Psoas muscle (tissue), 8 donors: ENCODE results near the gene LRRC26. TPM values are rescaled to one million over a fixed set of nuclear protein-coding genes. Genes with fewer than 3 reads are reported as not detected.

ENCODE experiments used
- ATAC-seq, 4 donors: fragments of 200-7000 bp; cut with Tn5 transposase; one replicate each; pipeline ENCODE4 v1.9.1; 2020; ENCODE audit warnings: moderate library complexity in 3 of 4, mild to moderate bottlenecking in 2 of 4
- DNase-seq, 2 donors: peaks; one replicate each; pipeline ENCODE4 v3.0.0-alpha.2; 2020
- H3K27ac ChIP-seq: fragments of 200-600 bp; one replicate; pipeline ENCODE4 v1.8.0; 2022
- H3K27me3 ChIP-seq, 3 donors: fragments of 200-600 bp in 1 of 3; one replicate each; pipeline versions ENCODE4 v1.6.1 to v1.8.0; 2013 to 2022; ENCODE audit warnings: low read length in 2 of 3, mild to moderate bottlenecking in 2 of 3, moderate library complexity in 1 of 3; ENCODE audit not compliant: insufficient read depth in 3 of 3
- H3K36me3 ChIP-seq, 2 donors: fragments of 200-600 bp in 1 of 2; one replicate each; pipeline versions ENCODE4 v1.6.1 to v1.8.0; 2013 to 2022; ENCODE audit warnings: low read depth in 1 of 2, mild to moderate bottlenecking in 1 of 2, moderate library complexity in 1 of 2; ENCODE audit not compliant: insufficient read depth in 1 of 2
- H3K4me1 ChIP-seq: fragments of 200-600 bp; one replicate; pipeline ENCODE4 v1.8.0; 2022
- H3K4me3 ChIP-seq: fragments of 200-600 bp; one replicate; pipeline ENCODE4 v1.8.0; 2022; ENCODE audit warnings: mild to moderate bottlenecking
- H3K9me3 ChIP-seq: fragments of 200-600 bp; one replicate; pipeline ENCODE4 v1.8.0; 2022
- WGBS, 3 donors: extraction: QIAGEN DNeasy Blood & Tissue Kit; methylation state at CpG; one replicate each; pipeline versions ENCODE4 v1.1.6 to v1.1.7; 2013; 5-methylcytosine and 5-hydroxymethylcytosine counted together
- intact Hi-C, 2 donors: fragments of 100-400 bp; cut with DNase I; formaldehyde crosslinking; loops; one replicate each; pipeline versions ENCODE4 v1.11.0 to v1.14.2; 2022
- polyA plus RNA-seq, 3 donors: library from polyadenylated mRNA; stranded (reverse); fragments of 200-250 nt; gene quantifications; one replicate each; pipeline ENCODE4 v1.2.3, GENCODE V29; 2013
- total RNA-seq, 4 donors: library from RNA; stranded (reverse); fragmentation: NEBNext Ultra II Directional in 2 of 4; extraction: Animal tissue kit (Norgen Biotek cat#: 25700) in 2 of 4; gene quantifications; one replicate each; pipeline versions ENCODE4 v1.2.1 to v1.2.4, GENCODE V29; 2021 to 2023
- TF ChIP-seq, protein P1 (sequence below): fragments of 200-600 bp; IDR thresholded peaks from one replicate; pipeline ENCODE4 v1.8.0; 2022; ENCODE audit warnings: antibody characterized with exemption
- donor health status: healthy with polysubstance abuse.
- donor health status: DM: no; HTN: no; CAD: no; lungs with moderate emphysema.
- donor health status: Bipolar disorder and iron deficiency.
- donor health status: healthy.
- donor health status: DM: yes; HTN: yes; CAD: no.
- donor health status: DM: no; HTN: no; CAD: no.
- donor health status: DM: no; HTN: no; CAD: no.
- donor health status: DM: yes; HTN: yes; CAD: no.

LRRC26 gene
- total and polyA plus RNA-seq, 7 donors, result not detected

GRCh38 chr9:137204731-137205125, 34.9 kb upstream of the LRRC26 start:
- H3K27ac ChIP-seq, result peak overlapping the region; percentile 84
- no peak for ATAC-seq
- peaks cover 51% of the 10 kb centered on the region for H3K4me1 ChIP-seq
- DNase-seq, result peak in 1 of 2 donors; percentile 11
- no peaks in the 10 kb centered on the region for H3K36me3 ChIP-seq
- H3K9me3 ChIP-seq, result no peaks in the 10 kb centered on the region
- WGBS, 3 donors, result 11 to 12% (median 12%) methylated on average over 21 of the region's 21 CpGs
- no peaks in the 10 kb centered on the region for H3K27me3 ChIP-seq
- H3K4me3 ChIP-seq, result peak overlapping the region; percentile 81
- TF ChIP-seq, protein P1, sequence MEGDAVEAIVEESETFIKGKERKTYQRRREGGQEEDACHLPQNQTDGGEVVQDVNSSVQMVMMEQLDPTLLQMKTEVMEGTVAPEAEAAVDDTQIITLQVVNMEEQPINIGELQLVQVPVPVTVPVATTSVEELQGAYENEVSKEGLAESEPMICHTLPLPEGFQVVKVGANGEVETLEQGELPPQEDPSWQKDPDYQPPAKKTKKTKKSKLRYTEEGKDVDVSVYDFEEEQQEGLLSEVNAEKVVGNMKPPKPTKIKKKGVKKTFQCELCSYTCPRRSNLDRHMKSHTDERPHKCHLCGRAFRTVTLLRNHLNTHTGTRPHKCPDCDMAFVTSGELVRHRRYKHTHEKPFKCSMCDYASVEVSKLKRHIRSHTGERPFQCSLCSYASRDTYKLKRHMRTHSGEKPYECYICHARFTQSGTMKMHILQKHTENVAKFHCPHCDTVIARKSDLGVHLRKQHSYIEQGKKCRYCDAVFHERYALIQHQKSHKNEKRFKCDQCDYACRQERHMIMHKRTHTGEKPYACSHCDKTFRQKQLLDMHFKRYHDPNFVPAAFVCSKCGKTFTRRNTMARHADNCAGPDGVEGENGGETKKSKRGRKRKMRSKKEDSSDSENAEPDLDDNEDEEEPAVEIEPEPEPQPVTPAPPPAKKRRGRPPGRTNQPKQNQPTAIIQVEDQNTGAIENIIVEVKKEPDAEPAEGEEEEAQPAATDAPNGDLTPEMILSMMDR, result no peak
- intact Hi-C loops, result loop anchor here in 1 of 2 donors (1.0 kb wide), 1 partner anchor 16 kb away; the partner anchor contains the start of genes ANAPC2 and SSNA1

DNA sequence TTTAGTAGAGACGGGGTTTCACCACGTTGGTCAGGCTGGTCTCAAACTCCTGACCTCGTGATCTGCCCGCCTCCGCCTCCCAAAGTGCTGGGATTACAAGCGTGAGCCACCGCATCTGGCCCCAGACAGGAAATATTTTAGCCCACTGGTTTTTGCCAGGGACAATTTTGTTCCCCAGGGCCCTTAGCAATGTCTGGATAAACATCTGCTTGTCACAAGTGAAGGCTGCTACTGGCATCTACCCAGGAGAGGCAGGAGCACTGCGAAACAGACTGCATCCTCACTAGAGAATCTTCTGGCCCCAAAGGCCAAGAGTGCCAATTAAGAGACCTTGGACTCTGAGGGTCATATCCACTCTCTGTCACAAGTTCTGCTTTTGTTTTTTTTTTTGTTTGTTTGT, 33.1 kb upstream of the LRRC26 start:
- Histone ChIP-seq H3K9me3 (no peaks in the 10 kb centered on the region), H3K36me3 (no peaks in the 10 kb centered on the region), H3K4me3 (peak overlapping the region; percentile 81), H3K4me1 (peaks cover 68% of the 10 kb centered on the region), H3K27me3 (no peaks in the 10 kb centered on the region), H3K27ac (no peak overlapping the region)
- TF ChIP-seq, protein P1, result no peak
- ATAC-seq, result no peak
- intact Hi-C loops, result no loop called here
- WGBS, 3 donors, result 50 to 63% (median 56%) methylated on average over 8 of the region's 8 CpGs
- no peak for DNase-seq

DNA sequence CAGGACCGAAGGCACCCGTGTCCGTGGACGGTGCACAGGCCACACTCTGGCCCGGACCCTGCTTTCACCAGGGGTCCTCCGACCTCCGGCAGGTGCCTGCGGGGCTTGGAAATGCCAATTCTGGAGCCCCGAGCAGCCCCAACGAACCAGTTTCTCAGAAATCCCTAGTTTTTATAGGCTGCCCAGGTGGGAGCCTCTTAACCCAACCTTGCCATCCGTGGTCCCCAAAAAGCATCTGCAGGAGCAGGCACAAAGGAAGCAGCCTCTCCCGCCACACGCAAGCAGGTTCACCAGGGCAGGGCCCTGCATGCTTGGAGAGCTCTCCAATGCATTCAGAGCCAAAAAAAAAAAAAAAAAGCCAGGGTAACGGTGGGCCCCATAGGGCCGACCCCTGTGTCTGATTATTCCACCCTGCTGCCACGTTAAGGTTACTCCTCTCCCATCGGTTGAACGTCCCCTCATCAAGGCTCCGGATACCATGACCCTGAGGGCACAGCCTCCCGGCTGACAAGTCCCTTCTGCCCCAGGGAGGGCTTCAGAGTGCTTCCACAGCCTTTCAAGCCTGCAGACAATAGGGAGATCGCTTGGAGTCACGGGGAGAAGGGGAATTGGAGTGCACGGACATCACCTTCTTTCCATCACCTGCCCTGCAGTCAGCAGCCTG, 31.5 kb upstream of the LRRC26 start:
- Histone ChIP-seq H3K27me3 (no peaks in the 10 kb centered on the region), H3K9me3 (no peaks in the 10 kb centered on the region), H3K27ac (peak overlapping the region; percentile 86), H3K4me1 (peaks cover 66% of the 10 kb centered on the region), H3K36me3 (no peaks in the 10 kb centered on the region), H3K4me3 (peak overlapping the region; percentile 90)
- intact Hi-C loops, result no loop called here
- WGBS, 3 donors, result 15 to 16% (median 16%) methylated on average over 23 of the region's 23 CpGs
- DNase-seq, result no peak
- ATAC-seq, result no peak
- TF ChIP-seq, protein P1, result no peak

DNA sequence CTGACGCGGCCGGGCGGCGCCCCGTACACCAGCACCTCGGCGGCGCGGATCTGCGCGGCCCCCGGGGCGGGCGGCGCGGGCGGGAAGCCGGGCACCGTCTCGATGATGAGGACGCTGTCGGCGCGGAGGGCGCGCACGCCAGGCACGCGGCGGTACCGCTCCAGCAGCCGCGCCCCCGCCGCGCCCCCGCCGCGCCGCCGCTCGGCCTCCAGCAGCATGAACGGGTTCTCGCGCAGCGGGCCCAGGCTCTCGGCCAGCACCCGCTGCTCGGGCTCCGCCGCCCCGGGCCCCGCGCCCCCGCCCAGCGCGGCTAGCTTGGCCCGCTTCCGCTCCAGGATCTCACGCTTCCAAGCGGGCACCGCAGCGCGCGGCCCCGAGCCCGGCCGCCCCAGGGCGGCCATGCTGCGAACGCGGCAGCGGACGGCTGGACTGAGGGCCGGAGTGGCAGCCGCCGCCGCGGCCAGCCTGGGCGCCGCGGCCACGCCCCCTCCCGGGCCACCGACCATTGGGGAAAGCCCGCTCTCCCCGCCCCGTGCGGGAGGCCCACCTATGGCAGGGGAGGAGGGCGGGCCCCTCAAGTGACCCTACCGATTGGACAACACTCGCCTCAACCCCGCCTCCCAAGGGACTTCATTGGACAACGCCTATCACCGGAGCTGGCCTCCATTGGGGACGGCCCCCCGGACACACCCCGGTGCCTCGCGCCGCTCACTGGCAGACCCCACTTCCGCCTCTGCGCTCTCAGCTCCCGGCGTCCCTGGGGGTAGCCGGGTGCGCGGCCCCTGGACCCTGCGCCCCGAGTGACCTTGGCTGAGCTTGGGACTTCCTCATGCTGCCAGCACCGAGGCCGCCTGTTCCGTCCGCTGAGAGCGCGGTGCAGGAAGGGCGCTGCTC, 30.7 kb upstream of the LRRC26 start, which contains the start of gene TPRN:
Gene TPRN (minus strand): TSS at position 431 of the 894 bp plus-strand sequence. CDS start 30 bp downstream, at position 401.
- 0 to 1% (median 0%) methylated on average over 38 to 117 of the region's 118 CpGs for WGBS, 3 donors
- Histone ChIP-seq H3K36me3 (no peaks in the 10 kb centered on the region), H3K4me3 (peak within 1 kb of the TSS; percentile 90), H3K27me3 (no peaks in the 10 kb centered on the region), H3K27ac (peak within 1 kb of the TSS; percentile 86), H3K4me1 (peaks cover 62% of the 10 kb centered on the region), H3K9me3 (no peaks in the 10 kb centered on the region)
- ATAC-seq, result peak; percentile 97 to 99 (median 98)
- peak; percentile 100 for DNase-seq
- intact Hi-C loops, result no loop called here
- TF ChIP-seq, protein P1, result no peak
